Progenitor cell of endocrine pancreas (in vitro differentiated cells): ENCODE data around the gene ANG. TPM values are rescaled to one million over a fixed set of nuclear protein-coding genes. Genes with fewer than 3 reads are reported as not detected.
A peak's percentile ranks its signal among the peaks of the same experiment; 100 is the strongest.
"Not testable (repeated sequence)": the region's sequence is repeated elsewhere in the genome, so short reads cannot be mapped to it uniquely, and the experiment has no call there.

Experiments
- DNase-seq: peaks from one replicate; pipeline ENCODE4 v3.0.0; 2021; ENCODE audit warnings: low spot score; ENCODE audit not compliant: unreplicated experiment
- H3K27ac Mint-ChIP-seq: 2 replicates; pipeline ENCODE4 v1.8.0; 2021; ENCODE audit warnings: mild to moderate bottlenecking, moderate library complexity, mixed read lengths
- H3K27me3 Mint-ChIP-seq: 2 replicates; pipeline ENCODE4 v1.8.0; 2021; ENCODE audit warnings: mixed read lengths
- H3K36me3 Mint-ChIP-seq: 2 replicates; pipeline ENCODE4 v1.8.0; 2022; ENCODE audit warnings: mixed read lengths; ENCODE audit not compliant: insufficient read depth
- H3K4me1 Mint-ChIP-seq: 2 replicates; pipeline ENCODE4 v1.8.0; 2021; ENCODE audit warnings: low read depth, mixed read lengths
- H3K4me3 Mint-ChIP-seq: 2 replicates; pipeline ENCODE4 v1.8.0; 2021; ENCODE audit warnings: low read depth, mild to moderate bottlenecking, moderate library complexity, mixed read lengths
- H3K9me3 Mint-ChIP-seq: 2 replicates; pipeline ENCODE4 v1.8.0; 2021; ENCODE audit warnings: low read depth, mixed read lengths
- long read RNA-seq: library from polyadenylated mRNA; unstranded; transcript quantifications from one replicate; pipeline ENCODE4 v2.0.0, GENCODE V29; 2020
- total RNA-seq: library from RNA; stranded (reverse); gene quantifications from 2 replicates; pipeline ENCODE4 v1.2.1, GENCODE V29; 2021
- TF ChIP-seq, protein P1 (sequence below): fragments of 200-600 bp; sonication (generic); IDR thresholded peaks from one replicate; pipeline ENCODE4 v1.5.0; 2021; ENCODE audit warnings: antibody characterized with exemption, mild to moderate bottlenecking; ENCODE audit not compliant: unreplicated experiment

ANG gene
- total RNA-seq: 8.0 and 8.3 TPM in 2 replicates
- long read RNA-seq, partial matches to known transcripts: 0 of 1 reads
- long read RNA-seq, other reads (novel, unspliced or antisense): 1 of 1 reads

DNA sequence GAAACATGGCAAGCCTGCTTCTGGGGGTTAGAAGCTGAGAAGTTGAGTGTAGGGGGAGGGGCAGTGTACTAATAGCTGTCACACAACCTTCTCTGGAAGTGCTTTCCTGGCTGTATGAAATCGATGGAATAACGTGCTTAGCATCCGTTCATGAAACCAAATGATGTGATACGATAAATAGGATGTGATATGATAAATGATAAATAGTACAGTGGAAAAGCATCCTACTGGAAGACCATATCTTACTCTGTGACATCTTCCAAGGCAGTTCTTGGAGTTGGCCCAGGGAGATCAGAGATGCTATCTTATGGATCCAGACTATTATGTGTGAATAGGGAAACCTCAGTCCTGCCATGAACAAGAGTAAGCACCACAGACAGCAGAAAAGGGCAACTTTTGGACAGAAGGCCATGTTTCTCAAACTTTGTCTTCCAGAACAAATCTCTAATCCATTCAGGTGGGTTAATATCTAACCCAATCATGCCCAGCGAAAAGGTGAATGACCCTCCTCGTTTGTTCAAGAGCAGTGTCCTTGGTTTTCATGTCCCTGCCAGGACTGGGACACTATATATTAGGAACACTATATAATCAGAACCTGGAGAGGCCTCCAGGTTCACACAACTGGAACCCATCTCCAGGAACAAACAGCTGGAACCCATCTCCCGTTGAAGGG is at the start of gene ANG:
Gene ANG (plus strand): TSS at position 598 of the 673 bp plus-strand sequence. CDS start 4,801 bp downstream, outside the sequence.
- no peak within 1 kb of the TSS for H3K4me3 Mint-ChIP-seq
- H3K27me3 Mint-ChIP-seq: no peaks in the 10 kb centered on the region
- H3K9me3 Mint-ChIP-seq: no peaks in the 10 kb centered on the region
- TF ChIP-seq, protein P1, sequence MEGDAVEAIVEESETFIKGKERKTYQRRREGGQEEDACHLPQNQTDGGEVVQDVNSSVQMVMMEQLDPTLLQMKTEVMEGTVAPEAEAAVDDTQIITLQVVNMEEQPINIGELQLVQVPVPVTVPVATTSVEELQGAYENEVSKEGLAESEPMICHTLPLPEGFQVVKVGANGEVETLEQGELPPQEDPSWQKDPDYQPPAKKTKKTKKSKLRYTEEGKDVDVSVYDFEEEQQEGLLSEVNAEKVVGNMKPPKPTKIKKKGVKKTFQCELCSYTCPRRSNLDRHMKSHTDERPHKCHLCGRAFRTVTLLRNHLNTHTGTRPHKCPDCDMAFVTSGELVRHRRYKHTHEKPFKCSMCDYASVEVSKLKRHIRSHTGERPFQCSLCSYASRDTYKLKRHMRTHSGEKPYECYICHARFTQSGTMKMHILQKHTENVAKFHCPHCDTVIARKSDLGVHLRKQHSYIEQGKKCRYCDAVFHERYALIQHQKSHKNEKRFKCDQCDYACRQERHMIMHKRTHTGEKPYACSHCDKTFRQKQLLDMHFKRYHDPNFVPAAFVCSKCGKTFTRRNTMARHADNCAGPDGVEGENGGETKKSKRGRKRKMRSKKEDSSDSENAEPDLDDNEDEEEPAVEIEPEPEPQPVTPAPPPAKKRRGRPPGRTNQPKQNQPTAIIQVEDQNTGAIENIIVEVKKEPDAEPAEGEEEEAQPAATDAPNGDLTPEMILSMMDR: no peak
- H3K36me3 Mint-ChIP-seq: no peaks in the 10 kb centered on the region
- H3K27ac Mint-ChIP-seq: peak within 1 kb of the TSS; percentile 81
- no peak for DNase-seq
- peaks cover 35% of the 10 kb centered on the region for H3K4me1 Mint-ChIP-seq

DNA sequence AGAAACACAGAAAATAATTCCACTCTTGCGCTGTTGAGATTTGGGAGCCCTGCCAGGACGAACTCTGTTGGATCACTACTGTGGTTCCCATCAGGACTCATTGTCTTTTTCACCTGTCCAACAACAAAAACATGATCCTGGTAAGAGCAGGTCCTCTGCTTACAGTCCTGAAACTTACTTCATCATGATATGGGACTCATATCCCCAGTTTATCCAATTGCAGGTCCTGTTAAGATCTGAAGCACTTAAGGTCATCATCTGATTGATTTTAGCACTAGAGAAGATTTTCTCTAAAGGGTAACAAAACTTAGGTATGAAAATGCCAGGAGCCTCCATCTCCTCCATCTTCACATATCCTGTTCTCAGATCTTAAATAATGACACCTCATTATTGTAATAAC is 47.0 kb upstream of the ANG start, which contains the start of gene OR6S1:
Gene OR6S1 (minus strand): TSS at position 101 of the 400 bp plus-strand sequence. CDS start 0 bp downstream, at position 101.
- no peak for DNase-seq
- Mint-ChIP-seq H3K27me3 (peaks cover 42% of the 10 kb centered on the region), H3K4me3 (no peak within 1 kb of the TSS), H3K27ac (no peak within 1 kb of the TSS), H3K9me3 (no peaks in the 10 kb centered on the region), H3K4me1 (no peaks in the 10 kb centered on the region), H3K36me3 (no peaks in the 10 kb centered on the region)
- TF ChIP-seq, protein P1: no peak

DNA sequence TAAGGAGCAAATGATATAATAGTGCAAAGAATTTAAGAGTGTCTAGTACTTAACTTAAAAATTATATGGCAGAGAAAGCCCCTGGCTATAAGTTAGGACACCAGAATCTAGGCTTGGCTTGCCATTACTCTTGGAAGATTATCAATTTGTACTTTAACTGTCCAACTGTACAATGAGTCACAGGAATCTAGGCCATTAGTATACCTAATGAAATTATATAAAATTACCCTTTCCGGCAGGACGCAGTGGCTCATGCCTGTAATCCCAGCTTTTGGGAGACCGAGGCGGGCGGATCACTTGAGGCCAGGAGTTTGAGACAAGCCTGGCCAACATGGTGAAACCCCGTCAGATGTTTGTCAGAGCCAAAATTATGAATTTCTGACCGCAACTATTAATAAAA is 46.4 kb upstream of the ANG start:
- no peak overlapping the region for H3K27ac Mint-ChIP-seq
- H3K4me1 Mint-ChIP-seq: no peaks in the 10 kb centered on the region
- TF ChIP-seq, protein P1: no peak
- no peaks in the 10 kb centered on the region for H3K9me3 Mint-ChIP-seq
- peaks cover 40% of the 10 kb centered on the region for H3K27me3 Mint-ChIP-seq
- no peak for DNase-seq
- H3K4me3 Mint-ChIP-seq: no peak overlapping the region
- no peaks in the 10 kb centered on the region for H3K36me3 Mint-ChIP-seq

DNA sequence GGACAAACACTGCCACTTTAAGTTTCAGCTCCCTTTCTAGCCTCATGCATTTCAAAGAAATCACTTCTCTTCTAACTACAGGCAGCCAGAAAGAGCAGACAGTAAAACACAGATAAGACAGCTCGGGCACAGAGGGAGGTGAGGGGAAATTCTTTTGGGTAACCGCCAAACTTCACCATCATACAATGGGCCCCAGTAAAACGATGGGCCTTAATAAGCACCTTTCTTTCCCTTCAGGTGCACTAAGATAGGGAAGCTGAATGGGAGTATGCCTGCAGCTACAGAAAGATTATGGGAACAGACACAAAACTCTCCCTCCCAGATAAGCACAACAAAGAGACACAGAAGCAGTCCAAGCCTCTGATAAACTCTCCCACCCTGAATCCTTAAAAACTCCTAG is 45.8 kb upstream of the ANG start:
- not testable (repeated sequence) for H3K27ac Mint-ChIP-seq, DNase-seq, H3K36me3 Mint-ChIP-seq, H3K9me3 Mint-ChIP-seq, H3K4me1 Mint-ChIP-seq, H3K4me3 Mint-ChIP-seq
- H3K27me3 Mint-ChIP-seq: peaks cover 40% of the 10 kb centered on the region

DNA sequence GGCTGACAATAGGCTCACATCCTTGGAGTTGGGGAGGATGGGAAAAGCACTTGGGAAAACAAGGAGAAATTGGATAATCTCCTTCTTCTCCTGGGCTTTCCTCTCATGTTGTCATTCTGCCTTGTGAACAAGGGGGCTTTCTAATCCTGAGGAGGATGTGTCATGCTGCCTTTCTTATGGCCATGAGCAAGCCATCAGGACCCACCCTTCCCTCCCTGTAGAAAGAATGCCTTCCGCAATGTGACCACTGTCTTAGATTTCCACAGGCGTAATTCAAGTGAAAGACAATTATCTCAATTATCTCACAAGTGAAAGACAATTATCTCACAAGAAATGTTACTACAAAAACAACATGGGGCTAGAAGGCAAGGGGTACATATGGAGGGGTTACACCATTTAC is 44.0 kb upstream of the ANG start:
- DNase-seq: no peak
- H3K36me3 Mint-ChIP-seq: no peaks in the 10 kb centered on the region
- H3K27me3 Mint-ChIP-seq: peaks cover 34% of the 10 kb centered on the region
- no peaks in the 10 kb centered on the region for H3K9me3 Mint-ChIP-seq
- no peaks in the 10 kb centered on the region for H3K4me1 Mint-ChIP-seq
- H3K27ac Mint-ChIP-seq: no peak overlapping the region
- TF ChIP-seq, protein P1: no peak
- H3K4me3 Mint-ChIP-seq: no peak overlapping the region

DNA sequence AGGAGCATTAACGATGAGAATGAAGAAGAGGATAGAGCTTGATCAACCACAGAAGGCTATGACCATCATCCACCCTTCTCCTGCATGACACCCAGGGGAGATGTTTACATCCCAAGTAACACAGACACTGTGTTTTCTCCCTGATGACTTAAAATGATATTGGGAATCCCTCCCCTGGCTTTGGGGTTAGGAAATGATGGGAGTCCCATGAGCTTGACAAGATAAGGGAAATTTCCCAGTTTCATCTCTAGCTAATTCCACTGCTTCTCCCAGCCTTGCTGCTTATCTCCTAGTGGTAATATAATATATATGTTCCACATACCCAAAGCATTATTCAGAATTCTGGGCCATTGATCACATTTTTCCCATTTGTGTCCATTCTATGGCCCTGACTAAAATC is 43.1 kb upstream of the ANG start:
- no peak overlapping the region for H3K4me3 Mint-ChIP-seq
- H3K27ac Mint-ChIP-seq: no peak overlapping the region
- H3K4me1 Mint-ChIP-seq: no peaks in the 10 kb centered on the region
- H3K36me3 Mint-ChIP-seq: no peaks in the 10 kb centered on the region
- DNase-seq: no peak
- TF ChIP-seq, protein P1: no peak
- H3K9me3 Mint-ChIP-seq: no peaks in the 10 kb centered on the region
- peaks cover 34% of the 10 kb centered on the region for H3K27me3 Mint-ChIP-seq
